OCI-LY1 (cell line): ENCODE measurements around the gene OFD1.

Source experiments
- CTCF ChIP-seq: fragments of 200-600 bp; sonication (generic), shearing (Covaris generic); IDR thresholded peaks from 2 replicates; pipeline ENCODE4 v1.5.1; 2017; ENCODE audit warnings: mild to moderate bottlenecking, antibody characterized with exemption, low read length, moderate library complexity, mixed read lengths
- EZH2 ChIP-seq: fragments of 200-600 bp; sonication (generic), shearing (Covaris generic); IDR thresholded peaks from 2 replicates; pipeline ENCODE4 v1.8.0; 2017; ENCODE audit warnings: borderline replicate concordance, mixed run types, mild to moderate bottlenecking, antibody characterized with exemption, low read length, moderate library complexity, mixed read lengths

- TF ChIP-seq CTCF (no peak), EZH2 (no peak)
Observed at GRCh38 chrX:13703135-13703534, 31.4 kb upstream of the OFD1 start.
